ENCODE measurements around the gene GBA3.

The GBA3 gene

GRCh38 chr4:22848332-22848731, 155.6 kb downstream of the GBA3 start:
- POLR2A ChIA-PET (ENCODE audit: low non-redundant PET), result no interaction called here

GRCh38 chr4:22850055-22850454, 157.3 kb downstream of the GBA3 start:
- no peak overlapping the region for H3K27ac ChIP-seq
- CTCF ChIA-PET, result interaction anchor here (1.0 kb wide), 1 partner anchor 13 kb away, joined by 3 read pairs; no protein-coding TSS in a partner anchor

More at GRCh38 chr4:22848332-22848731, 155.6 kb downstream of the GBA3 start:
- DNase-seq (ENCODE audit: low spot score), result no peak
- H3K27ac ChIP-seq, result no peak overlapping the region
- CTCF ChIA-PET, result no interaction called here
- no peak for TF ChIP-seq CTCF (conservative IDR thresholded peaks at IDR 0.05; ENCODE audit: low read depth)

GRCh38 chr4:22850630-22851029, 157.9 kb downstream of the GBA3 start:
- ChIA-PET POLR2A (ENCODE audit: low non-redundant PET) (no interaction called here), CTCF (interaction anchor here (1.0 kb wide), 1 partner anchor 13 kb away, joined by 3 read pairs; no protein-coding TSS in a partner anchor)
- no peak overlapping the region for H3K27ac ChIP-seq
- no peak for TF ChIP-seq CTCF (conservative IDR thresholded peaks at IDR 0.05; ENCODE audit: low read depth)
- no peak for DNase-seq (ENCODE audit: low spot score)

More at GRCh38 chr4:22850055-22850454, 157.3 kb downstream of the GBA3 start:
- DNase-seq (ENCODE audit: low spot score), result no peak
- POLR2A ChIA-PET (ENCODE audit: low non-redundant PET), result no interaction called here
- TF ChIP-seq CTCF (conservative IDR thresholded peaks at IDR 0.05; ENCODE audit: low read depth), result no peak

GRCh38 chr4:22857411-22857810, 164.7 kb downstream of the GBA3 start:
- POLR2A ChIA-PET (ENCODE audit: low non-redundant PET), result no interaction called here
- no peak for DNase-seq (ENCODE audit: low spot score)
- TF ChIP-seq CTCF (conservative IDR thresholded peaks at IDR 0.05; ENCODE audit: low read depth), result no peak
- CTCF ChIA-PET, result no interaction called here
- H3K27ac ChIP-seq, result no peak overlapping the region

- no peak for DNase-seq (ENCODE audit: low spot score)
- TF ChIP-seq CTCF (conservative IDR thresholded peaks at IDR 0.05; ENCODE audit: low read depth), result no peak
- H3K27ac ChIP-seq, result no peak overlapping the region
- POLR2A ChIA-PET (ENCODE audit: low non-redundant PET), result no interaction called here
- CTCF ChIA-PET, result no interaction called here
Observed at GRCh38 chr4:22859318-22859717, 166.6 kb downstream of the GBA3 start.
